Renal pelvis (tissue), 12 donors: ENCODE measurements around the gene CXCL6. TPM values are rescaled to one million over a fixed set of nuclear protein-coding genes. Genes with fewer than 3 reads are reported as not detected.

Source experiments
- DNase-seq: peaks from one replicate; pipeline ENCODE4 v3.0.0-alpha.2; 2013
- long read RNA-seq, 16 experiments: transcript quantifications; one replicate each; lab custom pipeline, GENCODE V29; 2026
- polyA plus RNA-seq, 3 donors: library from polyadenylated mRNA; unstranded; fragments of 120-200 nt; gene quantifications; one replicate each; pipeline ENCODE4 v1.2.1, GENCODE V29; 2013; ENCODE audit not compliant: insufficient read length in 3 of 3

Gene CXCL6
- under 1 TPM in 1 of 3 donors, not detected in 2; 0.04 TPM for polyA plus RNA-seq
- long read RNA-seq, donor 1 = 0 reads
- long read RNA-seq, donor 2 = 0 reads
- long read RNA-seq, donor 3 = 0 reads
- long read RNA-seq, donor 4 = 0 reads
- long read RNA-seq, donor 5 = 0 reads
- long read RNA-seq, donor 6 = 0 reads
- long read RNA-seq, donor 7 = 0 reads
- long read RNA-seq, donor 8 = 0 reads
- long read RNA-seq, donor 9 = 0 reads
- long read RNA-seq, donor 10 = 0 reads
- long read RNA-seq, donor 11 = 0 reads
- long read RNA-seq, donor 12, partial matches to known transcripts = 77 of 77 reads
- long read RNA-seq, donor 12, other reads (novel, unspliced or antisense) = 0 of 77 reads
- long read RNA-seq, donor 13 = 0 reads
- long read RNA-seq, donor 14 = 0 reads
- long read RNA-seq, donor 15 = 0 reads
- long read RNA-seq, donor 16 = 0 reads

DNA sequence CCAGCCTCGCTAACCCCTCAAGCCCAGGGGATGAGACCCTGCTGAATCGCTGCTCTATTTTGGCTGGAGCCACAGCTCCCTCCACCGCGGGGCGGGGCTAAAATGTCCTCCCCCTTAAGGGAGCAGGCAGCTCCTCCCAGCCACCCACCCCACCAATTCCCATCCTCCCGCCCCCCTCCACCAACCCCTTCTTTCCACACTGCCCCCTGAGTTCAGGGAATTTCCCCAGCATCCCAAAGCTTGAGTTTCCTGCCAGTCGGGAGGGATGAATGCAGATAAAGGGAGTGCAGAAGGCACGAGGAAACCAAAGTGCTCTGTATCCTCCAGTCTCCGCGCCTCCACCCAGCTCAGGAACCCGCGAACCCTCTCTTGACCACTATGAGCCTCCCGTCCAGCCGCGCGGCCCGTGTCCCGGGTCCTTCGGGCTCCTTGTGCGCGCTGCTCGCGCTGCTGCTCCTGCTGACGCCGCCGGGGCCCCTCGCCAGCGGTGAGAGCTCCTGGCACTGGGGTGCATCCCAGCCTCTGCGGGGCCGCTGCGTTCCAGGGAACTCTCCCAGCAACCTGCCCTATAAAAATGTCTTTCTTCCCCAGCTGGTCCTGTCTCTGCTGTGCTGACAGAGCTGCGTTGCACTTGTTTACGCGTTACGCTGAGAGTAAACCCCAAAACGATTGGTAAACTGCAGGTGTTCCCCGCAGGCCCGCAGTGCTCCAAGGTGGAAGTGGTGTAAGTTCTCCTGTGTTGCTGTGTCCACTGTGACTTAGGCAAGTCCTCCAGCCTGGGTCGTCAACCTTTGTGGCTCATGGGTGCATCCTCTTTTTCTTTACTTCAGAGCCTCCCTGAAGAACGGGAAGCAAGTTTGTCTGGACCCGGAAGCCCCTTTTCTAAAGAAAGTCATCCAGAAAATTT, at the start of gene CXCL6:
Gene CXCL6, plus strand, starts transcription at position 306 of the 907 bp plus-strand sequence. Its CDS starts 73 bp downstream, at position 379.
- no peak for DNase-seq

DNA sequence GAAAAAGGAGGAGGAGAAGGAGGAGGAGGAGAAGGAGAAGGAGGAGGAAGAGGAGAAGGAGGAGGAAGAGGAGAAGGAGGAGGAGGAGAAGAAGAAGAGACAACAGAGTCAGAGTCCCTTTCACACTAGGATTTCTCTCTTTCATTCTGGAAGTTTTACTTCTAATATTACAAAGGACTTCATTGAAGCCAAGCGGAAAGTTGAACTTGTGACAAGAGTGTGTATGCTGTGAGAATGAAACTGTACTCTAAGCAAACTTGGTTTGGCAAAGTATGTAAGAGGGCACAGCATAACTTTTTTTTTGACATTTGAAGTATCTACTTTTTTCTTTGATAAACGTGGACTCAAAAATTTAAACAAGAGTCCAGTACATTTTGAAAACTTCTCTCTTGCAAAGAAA, 48.1 kb upstream of the CXCL6 start:
- no peak for DNase-seq

DNA sequence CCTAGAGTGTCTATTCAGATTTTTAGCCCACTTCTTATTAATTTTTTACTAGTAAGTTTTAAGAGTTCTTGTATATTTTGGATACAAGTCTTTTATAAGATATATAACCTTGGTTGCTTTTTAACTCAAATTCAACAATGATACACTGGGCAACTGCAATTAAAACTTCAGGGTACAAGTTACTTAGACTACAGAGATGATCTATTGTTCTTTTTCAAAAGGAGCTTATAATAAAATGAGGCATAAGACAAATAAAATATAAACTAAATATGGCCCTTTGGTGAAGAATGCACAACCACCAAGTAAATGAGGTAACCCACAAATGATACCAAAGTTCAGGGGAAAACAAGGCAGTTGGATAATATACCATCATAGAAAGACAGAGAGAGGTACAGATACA, 37.6 kb upstream of the CXCL6 start:
- no peak for DNase-seq

DNA sequence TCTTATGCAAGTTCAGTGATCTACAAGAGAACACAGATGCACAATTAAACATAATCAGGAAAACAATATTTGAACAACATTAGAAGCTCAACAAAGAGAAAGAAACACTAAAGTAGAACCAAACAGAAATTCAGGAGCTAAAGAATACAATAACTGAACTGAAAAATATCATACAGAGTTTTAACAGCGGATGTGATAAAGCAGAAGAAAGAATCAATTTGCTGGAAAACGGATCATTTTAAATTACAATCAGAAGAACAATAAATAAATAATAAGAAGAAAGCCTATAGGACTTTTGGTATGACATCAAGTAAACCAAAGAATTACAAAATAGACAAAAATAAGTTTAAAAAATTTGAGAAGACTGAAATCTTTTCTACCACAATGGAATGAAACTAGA, 36.3 kb upstream of the CXCL6 start:
- no peak for DNase-seq

DNA sequence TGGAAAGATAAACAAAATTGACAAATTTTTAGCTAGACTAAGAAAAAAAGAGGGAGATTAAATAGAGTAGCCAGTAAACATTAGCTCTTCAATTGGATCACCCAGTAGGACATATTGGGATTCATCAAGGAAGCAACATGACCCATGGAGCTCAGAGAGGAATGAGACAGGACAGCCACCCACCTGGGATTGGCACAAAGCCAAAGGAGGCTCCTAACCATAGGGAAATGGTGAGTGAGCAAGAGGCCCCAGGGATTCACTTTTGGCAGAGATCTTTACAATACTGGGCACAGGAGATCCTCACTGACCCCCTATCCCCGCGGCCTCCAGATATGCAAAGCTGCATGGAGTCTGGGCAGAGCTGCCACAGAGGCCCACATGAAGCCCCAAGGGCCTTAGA, 34.8 kb upstream of the CXCL6 start:
- no peak for DNase-seq

DNA sequence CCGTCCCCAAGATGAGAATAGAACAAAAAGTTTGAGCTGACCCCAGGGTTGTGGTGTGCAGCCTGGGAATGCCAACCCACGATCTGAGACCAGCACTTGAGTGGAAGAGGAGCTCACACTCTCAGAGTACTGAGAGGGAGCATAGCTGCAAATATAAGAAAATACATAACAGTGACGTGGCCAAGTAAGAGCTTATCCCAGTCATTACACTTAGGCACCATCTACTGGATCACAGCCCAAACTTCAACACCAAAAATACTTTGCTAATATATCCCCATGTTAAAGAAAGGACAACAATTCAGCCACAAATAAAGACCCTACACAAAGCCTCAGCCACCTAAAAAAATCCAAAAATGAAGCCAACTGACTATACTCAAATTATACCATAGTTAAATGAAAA, 33.3 kb upstream of the CXCL6 start:
- no peak for DNase-seq

DNA sequence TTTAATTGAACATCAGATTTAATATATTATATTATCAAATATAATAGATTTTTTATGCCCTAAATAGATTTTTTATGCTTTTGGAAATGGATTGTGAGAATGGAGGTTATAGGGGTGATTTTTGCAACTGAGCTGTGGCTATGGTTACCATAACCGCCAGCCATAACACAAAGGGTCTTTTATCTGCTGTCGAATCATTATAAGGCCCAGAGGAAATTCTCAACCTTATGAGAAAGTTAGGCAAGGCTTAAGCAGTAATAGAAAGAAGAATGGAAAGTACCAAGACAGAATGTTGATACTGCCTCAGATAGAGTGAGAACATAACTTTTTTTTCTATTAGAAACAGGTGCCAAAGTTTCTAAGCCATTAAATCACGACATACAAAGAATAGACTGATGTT, 26.3 kb upstream of the CXCL6 start:
- no peak for DNase-seq

DNA sequence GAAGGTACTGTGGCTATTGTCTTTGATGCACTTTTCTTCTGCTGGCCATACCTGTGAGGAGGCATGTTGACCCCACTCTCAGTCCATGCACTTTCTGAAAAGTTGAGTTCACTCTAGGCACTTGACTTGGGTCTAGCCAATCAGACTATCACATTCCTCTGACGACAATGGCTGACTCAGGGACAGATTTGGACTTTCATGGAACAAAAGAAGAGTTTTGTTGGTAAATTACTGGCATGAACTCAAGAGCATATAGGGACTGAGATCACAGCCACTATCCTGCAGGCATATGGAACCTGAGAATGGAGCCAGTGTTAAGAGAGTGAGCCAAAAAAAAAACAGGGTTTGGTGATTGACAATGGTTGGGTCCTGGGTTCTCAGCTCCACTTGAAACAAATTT, 24.6 kb upstream of the CXCL6 start:
- DNase-seq = no peak

DNA sequence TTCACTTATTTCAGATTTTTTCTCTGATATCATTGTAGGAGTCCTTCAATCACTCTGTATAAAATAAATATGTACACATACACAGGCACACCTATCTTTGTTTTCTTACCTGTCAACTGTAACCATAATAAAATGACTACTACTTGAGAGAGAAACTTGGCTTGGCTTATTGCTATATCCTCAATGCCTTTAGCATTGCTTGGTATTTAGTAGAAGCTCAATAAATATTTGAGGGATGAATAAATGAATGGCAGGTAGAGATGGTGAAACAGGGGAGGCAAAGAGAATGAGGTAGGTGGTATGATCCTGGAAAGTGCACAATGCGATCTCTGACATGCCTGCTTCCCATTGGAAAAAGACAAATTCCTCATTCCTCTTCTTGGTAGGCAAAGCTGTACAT, 21.8 kb upstream of the CXCL6 start:
- DNase-seq = no peak

DNA sequence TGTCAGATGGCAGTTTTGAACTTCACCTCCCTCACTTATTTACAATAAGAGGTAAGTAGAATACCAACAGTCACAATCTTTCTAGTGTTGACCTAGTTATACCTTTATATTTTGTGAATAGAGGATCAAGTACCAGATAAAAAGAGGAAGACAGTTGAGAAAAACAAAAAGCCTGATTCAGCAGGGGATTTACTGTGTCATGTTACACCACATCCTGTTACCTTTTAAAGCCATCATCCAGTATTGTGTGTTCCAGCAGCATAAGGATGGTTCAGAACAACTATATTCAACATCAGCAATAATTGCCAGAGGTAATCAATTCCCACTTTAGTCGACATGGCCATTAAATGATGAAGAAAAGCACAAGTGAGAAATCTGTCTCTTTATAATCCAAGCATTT, 21.3 kb upstream of the CXCL6 start:
- DNase-seq = no peak

DNA sequence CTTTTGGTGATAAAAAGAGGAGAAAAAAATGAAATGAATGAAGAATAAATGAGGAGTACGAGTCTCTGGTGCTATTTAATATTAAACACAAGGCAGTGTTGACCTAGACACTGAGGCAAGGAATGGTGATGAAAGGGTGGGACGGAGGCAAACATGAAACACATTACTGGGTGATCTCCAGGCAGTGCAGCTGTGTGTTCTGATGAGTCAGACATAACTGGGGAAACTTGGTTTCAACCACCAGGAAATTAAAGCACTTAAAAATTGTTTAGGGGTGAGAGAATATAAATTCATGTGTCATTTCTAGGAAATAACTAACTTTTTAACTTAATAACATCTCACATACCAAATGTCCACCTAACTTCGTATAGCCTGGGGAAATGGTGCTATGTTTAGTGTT, 19.7 kb upstream of the CXCL6 start:
- no peak for DNase-seq

DNA sequence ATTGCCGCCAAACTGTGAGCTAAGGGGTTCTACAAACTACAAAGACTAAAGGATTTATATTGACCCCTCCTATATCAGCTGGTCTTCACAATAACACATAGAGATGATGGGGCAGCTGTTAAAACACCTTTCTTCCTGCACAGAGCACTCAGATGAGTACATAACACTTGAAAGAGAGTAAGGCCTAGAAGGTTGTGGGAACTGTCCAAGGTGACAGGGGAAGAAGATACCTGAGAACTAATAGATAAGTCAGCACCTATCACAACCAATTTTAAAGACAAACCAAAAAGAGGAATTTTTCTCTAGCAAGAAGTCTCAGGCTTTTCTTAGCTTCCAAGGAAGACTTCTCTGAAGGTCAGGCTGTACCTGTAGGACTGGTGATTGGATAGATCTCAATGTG, 19.1 kb upstream of the CXCL6 start:
- no peak for DNase-seq

DNA sequence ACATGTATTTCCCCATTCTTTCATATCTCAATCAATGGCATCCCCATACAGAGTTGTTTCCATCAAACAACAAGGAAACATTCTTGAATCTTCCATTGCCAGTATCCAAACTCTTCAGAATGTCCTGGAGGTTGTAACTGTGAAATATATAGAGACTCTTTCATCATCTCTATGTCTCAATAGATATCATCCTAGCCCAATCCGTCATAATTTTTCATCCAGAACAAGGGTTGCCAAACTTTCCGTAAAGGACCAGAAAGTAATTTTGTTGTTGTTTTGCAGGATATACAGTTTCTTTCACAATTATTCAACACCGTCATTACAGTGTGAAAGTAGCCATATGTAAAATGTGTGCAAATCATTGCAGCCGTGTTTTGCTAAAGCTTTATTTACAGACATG, 15.2 kb upstream of the CXCL6 start:
- no peak for DNase-seq

DNA sequence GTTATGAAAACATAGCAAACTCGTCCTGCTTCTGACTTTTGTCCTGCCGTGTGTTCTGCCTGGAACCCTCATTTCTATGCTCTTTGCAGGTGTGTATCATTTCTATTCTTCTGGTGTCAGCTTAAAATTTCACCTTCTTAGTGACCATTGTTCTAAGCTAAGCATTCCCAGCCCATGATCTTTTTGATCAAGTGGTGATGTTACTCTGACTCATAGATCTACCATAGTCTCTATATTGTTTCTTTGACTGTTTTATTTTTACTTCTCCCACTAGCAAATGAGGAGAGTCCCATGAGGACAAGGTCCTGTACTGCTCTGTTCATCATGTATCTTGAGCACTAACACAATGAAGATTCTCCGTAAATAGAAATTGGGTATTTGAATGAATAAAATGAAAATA, 14.1 kb upstream of the CXCL6 start:
- DNase-seq = no peak

DNA sequence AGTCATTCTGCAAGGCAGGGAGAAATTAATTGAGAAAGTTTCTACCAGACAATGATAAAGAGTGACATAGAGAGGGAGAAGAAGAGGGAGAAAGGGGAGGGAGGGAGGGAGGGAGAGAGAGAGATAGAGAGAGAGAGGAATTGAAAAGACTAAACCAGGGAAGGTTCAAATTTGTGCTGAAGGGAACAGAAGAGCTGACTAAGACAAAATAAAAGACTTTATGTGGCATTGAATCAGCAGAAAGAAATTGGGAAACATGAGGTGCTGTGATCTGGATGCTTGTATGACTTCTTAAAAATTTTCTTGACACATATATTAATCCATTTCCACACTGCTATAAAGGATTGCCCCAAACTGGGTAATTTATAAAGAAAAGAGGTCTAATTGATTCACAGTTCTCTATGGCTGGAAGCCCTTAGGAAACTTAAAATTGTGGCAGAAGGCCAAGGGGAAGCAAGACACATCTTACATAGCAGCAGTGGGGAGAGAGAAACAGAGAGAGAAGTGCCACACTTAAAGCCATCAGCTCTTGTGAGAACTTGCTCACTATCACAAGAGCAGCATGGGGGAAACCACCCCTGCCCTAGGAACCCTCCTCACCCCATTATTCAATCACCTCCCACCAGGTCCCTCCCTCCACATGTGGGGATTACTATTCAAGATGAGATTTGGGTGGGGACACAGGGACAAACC, 13.5 kb upstream of the CXCL6 start:
- DNase-seq = no peak

DNA sequence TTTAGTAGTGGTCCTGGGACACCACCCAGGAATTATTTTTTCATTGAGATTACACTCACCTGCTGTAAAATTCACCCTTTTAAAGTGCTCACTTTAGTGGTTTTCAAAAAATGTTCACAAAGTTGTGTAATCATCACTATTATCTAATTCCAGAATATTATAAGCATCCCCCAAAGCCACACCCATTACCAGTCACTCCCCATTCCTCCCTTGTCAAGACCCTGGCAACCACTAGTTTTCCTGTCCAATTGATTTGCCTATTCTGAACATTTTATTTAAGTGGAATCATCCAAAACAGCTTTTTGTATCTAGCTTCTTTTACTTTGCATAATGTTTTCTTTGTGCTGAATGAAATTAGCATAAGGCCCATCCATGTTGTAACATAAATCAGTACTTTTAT, 12.7 kb upstream of the CXCL6 start:
- DNase-seq = no peak

DNA sequence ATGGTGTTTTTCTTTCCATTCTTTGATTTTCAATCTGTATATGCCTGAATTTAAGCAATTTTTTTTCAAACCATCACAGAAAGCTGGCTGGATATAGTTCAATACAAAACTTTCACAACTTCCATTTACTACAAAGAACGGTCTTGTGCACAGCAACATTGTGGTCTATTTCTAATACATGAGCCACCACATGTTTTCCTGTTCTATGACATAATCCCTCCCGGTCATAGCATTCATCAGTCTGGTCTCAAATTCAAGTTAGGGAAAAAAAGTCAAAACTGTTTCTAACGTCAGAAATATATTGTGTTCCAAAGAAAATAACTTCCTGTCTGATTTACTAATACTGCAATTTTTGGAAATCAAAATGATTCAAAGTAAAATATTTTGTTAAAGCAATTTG, 7.5 kb upstream of the CXCL6 start:
- no peak for DNase-seq

DNA sequence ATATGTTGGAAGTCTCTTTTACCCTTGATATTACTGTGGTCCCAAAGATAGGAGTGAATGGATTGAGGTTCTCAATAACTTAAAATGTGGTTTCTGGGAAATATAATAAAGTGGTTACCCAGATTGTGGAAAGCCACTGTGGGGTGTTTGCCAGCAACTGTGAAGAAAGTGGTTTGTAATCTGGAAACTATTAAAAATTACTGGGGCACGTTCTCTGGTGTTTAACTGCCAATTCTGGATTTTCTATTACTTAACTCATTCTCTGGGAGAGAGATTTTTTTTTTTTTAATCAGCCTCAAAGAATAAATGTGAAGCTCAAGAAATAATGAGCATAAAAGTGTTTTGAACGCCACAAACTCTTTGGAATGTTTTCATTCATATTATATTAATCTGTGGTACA, 4.9 kb upstream of the CXCL6 start:
- DNase-seq = no peak

DNA sequence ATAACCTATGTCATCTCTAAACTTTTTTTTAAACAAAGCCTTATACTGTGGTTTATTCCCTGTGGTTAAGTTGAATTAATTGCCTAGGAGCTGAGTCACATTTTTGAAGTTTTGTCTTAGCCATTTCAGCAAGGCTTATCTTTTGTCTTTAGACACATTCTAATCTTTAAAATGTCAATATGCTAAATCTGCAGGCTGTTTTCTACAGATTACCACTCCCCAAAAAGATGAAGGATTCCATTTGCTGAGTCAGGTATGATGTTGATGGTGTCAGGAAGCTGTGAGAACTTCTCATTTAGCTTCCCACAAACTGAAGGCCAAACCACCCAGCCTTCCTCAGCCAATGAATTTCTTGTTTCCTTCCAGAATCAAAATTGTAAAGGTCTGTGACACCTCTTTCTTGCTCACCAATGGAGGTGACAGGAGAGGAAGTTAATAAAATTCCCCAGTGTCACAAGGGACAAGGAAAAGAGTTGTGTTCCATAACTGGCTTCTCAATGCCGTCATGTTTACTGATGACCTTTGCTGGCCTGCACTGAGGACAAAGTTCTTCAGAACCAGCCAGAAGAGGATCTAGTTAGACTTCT, 3.7 kb upstream of the CXCL6 start:
- no peak for DNase-seq

DNA sequence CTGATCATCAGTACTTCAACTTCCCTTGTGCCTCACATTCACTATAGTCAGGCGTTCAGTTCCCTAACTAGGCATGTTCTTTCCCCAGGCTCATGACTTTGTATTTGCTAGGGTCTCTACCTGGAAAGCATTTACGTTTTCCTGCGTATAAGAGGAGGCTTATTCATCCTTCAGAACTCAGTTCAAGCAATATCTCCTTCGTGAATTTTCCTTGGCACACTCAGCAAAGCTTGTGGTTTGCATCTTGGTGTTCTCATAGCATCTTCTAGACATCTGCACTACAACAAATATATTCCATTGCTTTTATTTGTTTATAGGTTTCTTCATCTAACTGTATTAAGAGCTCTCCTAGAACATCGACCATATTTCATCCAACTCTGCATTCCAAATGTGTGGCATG, 2.6 kb downstream of the CXCL6 start:
- DNase-seq = no peak

DNA sequence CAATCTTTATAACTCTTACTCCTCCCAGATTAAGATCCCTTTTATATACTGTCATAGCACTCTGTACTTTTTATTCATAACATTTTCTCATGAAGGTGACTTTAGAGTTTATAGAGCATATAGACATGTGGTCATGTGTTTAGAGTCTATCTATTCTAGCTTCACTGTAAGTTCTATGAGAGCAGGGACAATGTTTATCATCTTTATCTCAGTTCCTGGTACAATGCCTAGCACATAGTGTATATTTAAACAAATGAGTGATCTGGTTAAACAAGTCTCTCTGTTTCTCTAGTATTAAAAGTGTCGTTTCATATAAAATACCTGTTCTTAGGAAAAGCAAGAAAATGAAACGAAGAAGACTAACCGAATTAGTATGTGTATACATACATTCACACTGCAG, 3.2 kb downstream of the CXCL6 start:
- no peak for DNase-seq

DNA sequence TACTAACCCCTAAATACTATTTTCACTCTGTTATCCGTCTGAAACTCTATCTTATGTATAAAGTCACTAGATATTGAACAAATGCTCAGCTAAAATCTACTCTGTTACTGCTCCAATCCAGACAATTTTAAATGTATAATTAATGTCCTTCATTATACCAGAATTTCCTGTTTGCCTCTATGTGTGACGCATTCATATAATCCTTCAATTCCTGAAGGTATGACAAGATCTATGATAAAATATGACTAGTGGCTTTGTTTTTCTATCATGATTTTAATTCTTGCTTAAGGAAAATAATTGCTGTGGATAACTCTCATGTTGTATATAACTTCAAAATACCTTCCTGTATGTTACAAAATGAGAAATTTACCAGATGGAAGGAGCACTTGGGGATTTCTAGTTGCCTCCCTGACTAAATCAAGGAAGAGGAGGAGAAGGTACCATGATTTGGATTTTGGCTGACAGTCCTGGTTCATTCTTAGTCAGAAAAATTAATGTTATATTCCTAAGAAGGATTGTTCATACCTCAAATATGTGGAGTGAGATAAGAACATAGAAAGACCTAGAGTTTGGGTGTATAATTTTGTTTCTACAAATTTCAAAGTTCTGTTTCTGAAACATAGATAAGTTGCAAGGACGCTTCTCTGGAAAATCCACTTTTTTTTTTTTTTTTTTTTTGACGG, 4.9 kb downstream of the CXCL6 start:
- no peak for DNase-seq
